Skeletal muscle cell (primary cell): ENCODE measurements around the gene NFIX.

Experiments
- DNase-seq: peaks from one replicate; pipeline ENCODE4 v3.0.0-alpha.2; 2010; ENCODE audit warnings: low read depth
- H3K4me3 ChIP-seq: 2 replicates; pipeline ENCODE4 v1.5.1; 2011; ENCODE audit warnings: low read depth, mild to moderate bottlenecking, control low read depth, low read length, moderate library complexity

NFIX gene

GRCh38 chr19:12984683-12985048 lies 10.6 kb upstream of the NFIX start:
- H3K4me3 ChIP-seq = no peak overlapping the region
- DNase-seq = no peak

- no peak overlapping the region for H3K4me3 ChIP-seq
- peak; percentile 44 for DNase-seq
Measured at GRCh38 chr19:12985049-12985776, 10.1 kb upstream of the NFIX start.

GRCh38 chr19:12986726-12987125 lies 8.5 kb upstream of the NFIX start:
- no peak for DNase-seq
- H3K4me3 ChIP-seq = no peak overlapping the region

GRCh38 chr19:12987190-12987589 lies 8.1 kb upstream of the NFIX start:
- DNase-seq = no peak
- H3K4me3 ChIP-seq = no peak overlapping the region

GRCh38 chr19:12987781-12988180 lies 7.5 kb upstream of the NFIX start:
- no peak for DNase-seq
- no peak overlapping the region for H3K4me3 ChIP-seq

- no peak for DNase-seq
- no peak overlapping the region for H3K4me3 ChIP-seq
Measured at GRCh38 chr19:12990431-12990830, 4.8 kb upstream of the NFIX start.

GRCh38 chr19:12990853-12991252 lies 4.4 kb upstream of the NFIX start:
- no peak overlapping the region for H3K4me3 ChIP-seq
- DNase-seq = no peak

- no peak for DNase-seq
- H3K4me3 ChIP-seq = no peak overlapping the region
Measured at GRCh38 chr19:12991296-12991695, 4.0 kb upstream of the NFIX start.

GRCh38 chr19:12992729-12993128 lies 2.5 kb upstream of the NFIX start:
- H3K4me3 ChIP-seq = no peak overlapping the region
- no peak for DNase-seq

GRCh38 chr19:12993562-12993961 lies 1.7 kb upstream of the NFIX start:
- no peak overlapping the region for H3K4me3 ChIP-seq
- DNase-seq = no peak

GRCh38 chr19:12995596-12996405 lies 526 bp downstream of the NFIX start:
- peak overlapping the region; percentile 74 for H3K4me3 ChIP-seq
- DNase-seq = no peak

GRCh38 chr19:12996406-12997094 lies 1.3 kb downstream of the NFIX start:
- no peak for DNase-seq
- H3K4me3 ChIP-seq = peak overlapping the region; percentile 74

- H3K4me3 ChIP-seq = peak overlapping the region; percentile 74
- no peak for DNase-seq
Measured at GRCh38 chr19:12997179-12997966, 2.1 kb downstream of the NFIX start.

- H3K4me3 ChIP-seq = no peak overlapping the region
- no peak for DNase-seq
Measured at GRCh38 chr19:12997967-12998940, 3.0 kb downstream of the NFIX start.

GRCh38 chr19:13001166-13001501 lies 5.9 kb downstream of the NFIX start:
- DNase-seq = no peak
- H3K4me3 ChIP-seq = no peak overlapping the region

GRCh38 chr19:13001502-13002165 lies 6.4 kb downstream of the NFIX start:
- no peak for DNase-seq
- H3K4me3 ChIP-seq = no peak overlapping the region

- DNase-seq = no peak
- H3K4me3 ChIP-seq = no peak overlapping the region
Measured at GRCh38 chr19:13002166-13002898, 7.1 kb downstream of the NFIX start.

GRCh38 chr19:13003081-13003480 lies 7.8 kb downstream of the NFIX start:
- no peak overlapping the region for H3K4me3 ChIP-seq
- no peak for DNase-seq
